ENCODE measurements around the gene FRZB.

FRZB gene

DNA sequence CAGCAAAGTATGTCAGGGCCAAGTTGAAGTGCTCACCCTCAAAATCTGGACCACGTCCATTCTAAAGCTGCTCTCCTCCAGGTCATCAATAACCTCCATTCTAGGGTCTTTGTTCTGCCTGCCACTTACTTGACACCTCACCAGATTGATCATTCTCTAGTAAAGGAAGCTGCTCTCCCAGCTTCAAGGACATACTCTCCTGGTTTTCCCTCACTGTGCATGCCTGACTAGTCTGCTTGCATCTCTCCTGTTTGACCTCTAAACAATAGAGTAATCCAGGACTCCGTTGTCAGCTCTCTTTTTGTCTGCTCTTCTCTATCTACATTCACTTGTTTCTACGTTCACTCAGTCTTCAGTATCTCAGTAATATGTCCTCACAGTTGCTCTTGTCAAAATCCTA, 59.1 kb downstream of the FRZB start:
- in situ Hi-C loops (cut with HindIII; ENCODE audit: low sequenced_read_pairs) = no loop called here

GRCh38 chr2:182804128-182804527, 62.3 kb downstream of the FRZB start:
- in situ Hi-C loops (cut with HindIII; ENCODE audit: low sequenced_read_pairs) = no loop called here

DNA sequence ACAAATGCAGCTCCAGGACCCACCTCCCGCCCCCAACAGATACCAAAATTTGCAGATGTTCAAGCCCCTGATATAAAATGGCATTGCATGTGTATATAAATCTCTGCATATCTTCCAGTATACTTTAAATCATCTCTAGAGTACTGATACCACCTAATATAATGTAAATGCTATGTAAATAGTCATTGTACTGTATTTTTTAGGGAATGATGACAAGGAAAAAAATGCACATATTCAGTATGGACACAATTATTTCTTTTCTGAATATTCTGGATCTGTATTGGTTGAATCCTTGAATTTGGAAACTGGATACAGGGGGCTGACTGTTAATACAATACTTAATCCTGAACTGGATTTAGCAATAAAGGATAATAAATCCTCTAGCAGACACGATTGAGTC, 67.7 kb downstream of the FRZB start:
- in situ Hi-C loops (cut with HindIII; ENCODE audit: low sequenced_read_pairs) = no loop called here

DNA sequence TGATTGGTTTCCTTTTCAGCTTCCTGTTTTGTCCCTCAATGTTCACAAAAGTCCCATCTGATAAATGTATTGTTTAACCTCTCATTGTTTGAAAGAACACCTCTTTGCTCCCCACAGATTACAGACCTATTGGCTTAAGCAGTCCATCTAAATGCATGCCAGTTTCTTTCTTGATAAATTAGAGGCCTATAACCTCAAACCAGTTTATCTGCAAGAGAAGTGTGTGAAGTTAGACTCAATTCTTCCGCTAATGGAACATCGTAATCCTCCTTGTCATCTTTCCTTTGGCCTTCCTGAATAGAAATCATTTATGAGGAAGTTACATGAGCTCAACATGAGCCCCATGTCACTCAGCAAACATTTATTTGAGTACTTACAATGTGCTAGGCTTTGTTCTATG, 74.0 kb downstream of the FRZB start:
- in situ Hi-C loops (cut with HindIII; ENCODE audit: low sequenced_read_pairs) = no loop called here

DNA sequence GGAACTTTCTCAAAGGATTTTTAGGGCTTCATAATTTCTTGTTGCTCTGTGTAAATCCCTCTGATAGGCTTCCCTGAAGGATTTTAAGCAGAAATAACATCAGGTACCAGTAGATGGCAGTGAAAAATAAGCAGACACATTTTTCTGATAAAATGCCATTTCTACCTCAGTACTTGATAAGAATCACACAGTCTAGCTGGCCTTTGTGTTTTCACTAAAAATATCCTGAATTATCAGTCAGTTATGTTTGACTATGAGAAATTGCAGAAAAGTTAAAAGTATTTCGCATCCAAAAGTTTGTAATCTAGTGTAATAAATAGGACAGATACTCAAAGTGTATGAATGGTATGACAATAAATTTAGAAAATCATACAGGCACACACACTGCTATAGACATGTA, 81.7 kb downstream of the FRZB start:
- in situ Hi-C loops (cut with HindIII; ENCODE audit: low sequenced_read_pairs) = no loop called here

- in situ Hi-C loops (cut with HindIII; ENCODE audit: low sequenced_read_pairs) = no loop called here
Measured at GRCh38 chr2:182784058-182784706, 82.3 kb downstream of the FRZB start.
